Skin of body (tissue), 2 donors: ENCODE results near the gene ODAD3. TPM values are rescaled to one million over a fixed set of nuclear protein-coding genes. Genes with fewer than 3 reads are reported as not detected.
"Not testable (repeated sequence)": the region's sequence is repeated elsewhere in the genome, so short reads cannot be mapped to it uniquely, and the experiment has no call there.

ENCODE experiments used
- DNase-seq: peaks from one replicate; lab custom pipeline; 2025; lab: John Stamatoyannopoulos, UW
- total RNA-seq: library from RNA; depleted of rRNA; stranded (reverse); fragments of >200 nt; gene quantifications from one replicate; pipeline ENCODE4 v1.2.3, GENCODE V29; 2014

ODAD3 gene
- total RNA-seq, 1 donor from 2014 or later, result 0.20 TPM

- DNase-seq, result no peak
Measured at GRCh38 chr19:11405846-11406643, 28.9 kb downstream of the ODAD3 start.

GRCh38 chr19:11404588-11405222, 30.2 kb downstream of the ODAD3 start:
- no peak for DNase-seq

GRCh38 chr19:11401808-11402543, 32.9 kb downstream of the ODAD3 start:
- no peak for DNase-seq

- DNase-seq, result no peak
Measured at GRCh38 chr19:11400798-11401197, 34.1 kb downstream of the ODAD3 start.

GRCh38 chr19:11399667-11400066, 35.3 kb downstream of the ODAD3 start:
- no peak for DNase-seq

- no peak for DNase-seq
Measured at GRCh38 chr19:11397089-11397610, 37.8 kb downstream of the ODAD3 start.

- no peak for DNase-seq
Measured at GRCh38 chr19:11390933-11391680, 43.8 kb downstream of the ODAD3 start.

- no peak for DNase-seq
Measured at GRCh38 chr19:11390359-11390758, 44.6 kb downstream of the ODAD3 start.

- no peak for DNase-seq
Measured at GRCh38 chr19:11387162-11388034, 47.5 kb downstream of the ODAD3 start.

- DNase-seq, result no peak
Measured at GRCh38 chr19:11384778-11385129, 50.2 kb downstream of the ODAD3 start.

- DNase-seq, result no peak
Measured at GRCh38 chr19:11383706-11384048, 51.2 kb downstream of the ODAD3 start.

- no peak for DNase-seq
Measured at GRCh38 chr19:11382898-11383705, 51.8 kb downstream of the ODAD3 start.

GRCh38 chr19:11380653-11381537, 54.0 kb downstream of the ODAD3 start:
- peak; percentile 94 for DNase-seq

GRCh38 chr19:11379857-11380350, 55.0 kb downstream of the ODAD3 start:
- no peak for DNase-seq

- not testable (repeated sequence) for DNase-seq
Measured at GRCh38 chr19:11379269-11379845, 55.6 kb downstream of the ODAD3 start.

- no peak for DNase-seq
Measured at GRCh38 chr19:11378319-11379189, 56.4 kb downstream of the ODAD3 start.

- no peak for DNase-seq
Measured at GRCh38 chr19:11377756-11378155, 57.2 kb downstream of the ODAD3 start.
